ENCODE data around the gene C10orf90.

DNA sequence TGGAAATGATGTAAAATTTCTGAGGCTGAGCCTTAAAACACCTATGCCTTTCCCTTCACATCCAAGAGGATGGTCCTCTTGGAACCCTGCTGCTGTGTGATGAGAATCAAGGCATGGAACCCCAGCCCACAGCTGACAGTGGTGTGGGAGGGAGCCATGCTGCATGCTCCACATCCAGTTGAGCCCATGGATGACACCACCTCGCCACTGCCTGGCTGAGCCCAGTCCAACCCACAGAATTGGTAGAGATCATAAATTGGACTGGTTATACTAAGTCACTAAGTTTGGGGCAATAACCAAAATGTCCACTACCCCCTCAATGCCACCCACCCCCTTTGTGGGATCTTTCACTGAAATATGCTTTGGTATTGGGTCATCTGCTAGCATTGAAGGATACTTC is 45.9 kb upstream of the C10orf90 start:
- TF ChIP-seq, protein P1, sequence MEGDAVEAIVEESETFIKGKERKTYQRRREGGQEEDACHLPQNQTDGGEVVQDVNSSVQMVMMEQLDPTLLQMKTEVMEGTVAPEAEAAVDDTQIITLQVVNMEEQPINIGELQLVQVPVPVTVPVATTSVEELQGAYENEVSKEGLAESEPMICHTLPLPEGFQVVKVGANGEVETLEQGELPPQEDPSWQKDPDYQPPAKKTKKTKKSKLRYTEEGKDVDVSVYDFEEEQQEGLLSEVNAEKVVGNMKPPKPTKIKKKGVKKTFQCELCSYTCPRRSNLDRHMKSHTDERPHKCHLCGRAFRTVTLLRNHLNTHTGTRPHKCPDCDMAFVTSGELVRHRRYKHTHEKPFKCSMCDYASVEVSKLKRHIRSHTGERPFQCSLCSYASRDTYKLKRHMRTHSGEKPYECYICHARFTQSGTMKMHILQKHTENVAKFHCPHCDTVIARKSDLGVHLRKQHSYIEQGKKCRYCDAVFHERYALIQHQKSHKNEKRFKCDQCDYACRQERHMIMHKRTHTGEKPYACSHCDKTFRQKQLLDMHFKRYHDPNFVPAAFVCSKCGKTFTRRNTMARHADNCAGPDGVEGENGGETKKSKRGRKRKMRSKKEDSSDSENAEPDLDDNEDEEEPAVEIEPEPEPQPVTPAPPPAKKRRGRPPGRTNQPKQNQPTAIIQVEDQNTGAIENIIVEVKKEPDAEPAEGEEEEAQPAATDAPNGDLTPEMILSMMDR (IDR thresholded peaks at IDR 0.05) = no peak
- TF ChIP-seq POLR2A (IDR thresholded peaks at IDR 0.05) = no peak

Data from suprapubic skin (tissue), 3 donors.